ENCODE data around the gene NOLC1.

Gene NOLC1

DNA sequence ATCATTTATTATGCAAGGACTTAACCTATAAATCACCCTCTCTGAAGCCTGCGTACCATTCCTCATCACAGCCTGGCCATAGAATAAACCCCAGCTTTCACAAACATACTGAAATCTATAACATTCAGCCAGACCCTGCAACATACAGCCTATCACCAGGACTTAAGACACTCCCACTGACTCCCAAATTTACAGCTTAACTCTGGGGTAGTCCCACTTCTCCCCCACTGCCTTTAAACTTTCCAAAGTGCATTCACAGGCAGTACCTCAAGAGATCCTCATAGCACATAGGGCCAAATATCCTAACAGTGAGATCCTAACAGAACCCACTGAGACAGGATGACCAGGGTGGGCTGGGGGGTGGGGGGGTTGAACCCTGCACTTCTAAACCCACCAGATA, 35.5 kb upstream of the NOLC1 start:
- DNase-seq (ENCODE audit: extremely low spot score): no peak
- CTCF ChIA-PET: interaction anchor here (0.6 to 1.1 kb wide), 2 partner anchors 42 to 66 kb away, joined by 4 to 5 read pairs; no protein-coding TSS in a partner anchor
- TF ChIP-seq CTBP1 (IDR thresholded peaks at IDR 0.05; ENCODE audit: borderline replicate concordance) (no peak), PKNOX1 (IDR thresholded peaks at IDR 0.05) (peak; percentile 42; the same call in 1 of the 2 replicates)
- POLR2A ChIA-PET: no interaction called here

DNA sequence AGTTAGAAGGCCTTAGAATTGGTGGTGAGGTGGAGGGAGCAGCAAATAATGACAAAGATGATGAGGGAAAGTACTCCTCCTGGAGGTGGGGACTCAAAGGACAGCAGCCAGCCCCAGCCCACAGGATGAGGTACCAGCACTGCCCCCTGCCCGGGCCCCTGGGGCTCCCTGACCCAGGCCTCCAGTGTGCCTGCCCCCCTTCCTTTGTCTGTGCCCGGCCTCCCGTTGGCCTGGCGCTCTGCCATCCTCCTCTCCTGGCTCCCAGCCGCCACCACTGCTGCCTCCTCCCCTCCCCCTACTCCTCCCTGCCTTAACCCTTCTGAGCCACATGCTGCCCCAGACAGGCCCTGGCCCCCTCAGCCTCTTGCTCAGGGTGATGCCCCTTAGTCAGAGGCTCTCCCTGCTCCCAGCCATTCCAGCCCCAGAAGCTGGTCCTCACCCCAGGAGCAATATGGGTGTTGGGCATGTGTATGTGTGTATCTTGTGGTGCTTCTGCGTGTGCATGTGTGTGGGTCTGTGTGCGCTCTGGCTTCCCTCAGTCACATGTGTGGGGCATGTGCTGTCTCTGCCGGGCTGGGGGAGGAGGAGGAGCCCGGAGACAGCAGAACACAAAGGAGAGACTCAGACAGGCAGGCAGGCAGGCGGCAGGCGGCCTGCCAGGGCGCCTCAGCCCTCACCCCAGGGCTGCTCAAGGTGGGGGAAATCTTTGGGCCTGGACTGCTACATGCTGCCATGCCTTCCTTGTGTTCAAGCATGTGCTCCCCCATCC, 34.6 kb upstream of the NOLC1 start:
- DNase-seq (ENCODE audit: extremely low spot score): no peak
- ChIA-PET CTCF (interaction anchor here (0.6 kb wide), 1 partner anchor 67 kb away, joined by 5 read pairs; no protein-coding TSS in a partner anchor), POLR2A (interaction anchor here (1.0 kb wide), 1 partner anchor 61 kb away, joined by 3 read pairs; no protein-coding TSS in a partner anchor)
- TF ChIP-seq TARDBP (IDR thresholded peaks at IDR 0.05) (no peak), BHLHE40 (IDR thresholded peaks at IDR 0.05; ENCODE audit: borderline replicate concordance) (no peak), SUZ12 (IDR thresholded peaks at IDR 0.05) (no peak), FOXA1 (IDR thresholded peaks at IDR 0.05) (no peak), CTBP1 (IDR thresholded peaks at IDR 0.05; ENCODE audit: borderline replicate concordance) (no peak), ZNF384 (IDR thresholded peaks at IDR 0.05) (no peak), LEF1 (IDR thresholded peaks at IDR 0.05; ENCODE audit: borderline replicate concordance) (no peak), L3MBTL2 (conservative IDR thresholded peaks at IDR 0.05) (no peak; the same call in 1 of the 2 replicates), PKNOX1 (IDR thresholded peaks at IDR 0.05) (no peak), SP1 (IDR thresholded peaks at IDR 0.05) (no peak), FOXM1 (IDR thresholded peaks at IDR 0.05; ENCODE audit: borderline replicate concordance) (no peak), FOXK2 (IDR thresholded peaks at IDR 0.05) (no peak), ARNT (IDR thresholded peaks at IDR 0.05) (no peak), NFRKB (IDR thresholded peaks at IDR 0.05) (no peak), HDGF (IDR thresholded peaks at IDR 0.05; ENCODE audit: borderline replicate concordance) (no peak), ELF4 (IDR thresholded peaks at IDR 0.05) (no peak)

DNA sequence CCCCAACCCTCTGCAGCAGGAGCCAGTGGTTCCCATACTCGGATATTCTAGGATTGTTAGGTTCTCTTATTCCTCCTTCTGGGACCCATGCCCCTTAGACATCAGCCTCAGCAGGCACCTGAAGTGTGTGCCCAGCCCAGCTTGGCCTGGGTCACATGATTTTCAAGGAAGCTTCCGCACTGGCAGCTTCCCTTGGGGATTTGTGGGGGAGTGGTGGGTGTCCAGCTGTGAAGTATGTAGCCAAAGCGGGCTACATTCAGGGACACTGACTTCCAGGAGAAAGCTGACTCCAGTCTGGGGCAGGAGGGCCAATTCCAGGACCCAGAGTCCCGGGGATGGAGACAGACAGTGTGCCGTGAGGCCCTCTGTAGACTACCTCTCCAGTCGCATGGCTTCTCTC, 33.3 kb upstream of the NOLC1 start:
- ChIA-PET CTCF (no interaction called here), POLR2A (interaction anchor here (0.9 to 1.4 kb wide), 5 partner anchors 9 to 302 kb away, joined by 3 to 4 read pairs (median 3); partner anchors contain the start of gene FBXL15)
- no peak for DNase-seq (ENCODE audit: extremely low spot score)
- TF ChIP-seq BHLHE40 (IDR thresholded peaks at IDR 0.05; ENCODE audit: borderline replicate concordance) (no peak), FOXA1 (IDR thresholded peaks at IDR 0.05) (no peak), L3MBTL2 (conservative IDR thresholded peaks at IDR 0.05) (no peak), ZNF384 (IDR thresholded peaks at IDR 0.05) (no peak), SUZ12 (IDR thresholded peaks at IDR 0.05) (no peak), HDGF (IDR thresholded peaks at IDR 0.05; ENCODE audit: borderline replicate concordance) (no peak), LEF1 (IDR thresholded peaks at IDR 0.05; ENCODE audit: borderline replicate concordance) (no peak)

DNA sequence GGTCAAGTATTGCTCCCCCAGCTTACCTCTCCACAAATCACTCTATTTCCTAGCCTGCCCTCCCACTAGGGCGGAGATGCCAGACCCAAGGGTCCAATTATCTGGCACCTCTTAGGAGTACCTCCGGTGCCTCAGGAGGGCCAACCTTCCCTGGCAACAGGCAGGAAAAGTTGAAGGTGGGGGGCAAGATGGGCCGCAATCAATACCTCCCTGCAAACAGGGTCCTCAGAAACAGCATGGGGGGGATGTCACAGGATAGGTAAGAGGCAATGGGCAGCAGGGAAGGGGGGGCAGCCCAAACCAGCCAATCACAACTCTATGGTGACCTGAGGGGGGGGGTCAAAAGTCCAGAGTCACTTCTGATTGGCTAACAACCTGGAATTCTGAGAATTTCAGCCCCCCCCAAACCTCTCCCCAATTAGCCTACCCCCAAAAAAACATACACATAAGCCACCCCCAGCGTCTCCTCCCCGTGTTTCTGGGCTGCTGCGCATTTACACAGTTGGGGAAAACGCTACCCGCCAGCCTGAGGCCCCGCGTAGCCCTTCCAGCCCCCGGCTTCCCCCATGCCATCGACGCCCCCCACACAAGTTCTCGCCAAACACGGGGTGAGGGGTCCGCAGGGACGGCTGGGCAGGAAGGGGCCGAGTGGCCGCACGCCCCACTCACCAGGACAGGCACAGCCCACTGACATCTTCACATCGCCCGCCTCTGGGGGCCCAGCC, 32.6 kb upstream of the NOLC1 start:
- TF ChIP-seq L3MBTL2 (conservative IDR thresholded peaks at IDR 0.05) (peak; percentile 24; the same call in 1 of the 2 replicates), SUZ12 (IDR thresholded peaks at IDR 0.05) (no peak), BHLHE40 (IDR thresholded peaks at IDR 0.05; ENCODE audit: borderline replicate concordance) (no peak), SP1 (IDR thresholded peaks at IDR 0.05) (no peak)
- CTCF ChIA-PET: no interaction called here
- POLR2A ChIA-PET: interaction anchor here (0.9 to 1.4 kb wide), 3 partner anchors 8 to 301 kb away, joined by 3 to 4 read pairs (median 3); partner anchors contain the start of gene FBXL15
- peak; percentile 59 for DNase-seq (ENCODE audit: extremely low spot score)

DNA sequence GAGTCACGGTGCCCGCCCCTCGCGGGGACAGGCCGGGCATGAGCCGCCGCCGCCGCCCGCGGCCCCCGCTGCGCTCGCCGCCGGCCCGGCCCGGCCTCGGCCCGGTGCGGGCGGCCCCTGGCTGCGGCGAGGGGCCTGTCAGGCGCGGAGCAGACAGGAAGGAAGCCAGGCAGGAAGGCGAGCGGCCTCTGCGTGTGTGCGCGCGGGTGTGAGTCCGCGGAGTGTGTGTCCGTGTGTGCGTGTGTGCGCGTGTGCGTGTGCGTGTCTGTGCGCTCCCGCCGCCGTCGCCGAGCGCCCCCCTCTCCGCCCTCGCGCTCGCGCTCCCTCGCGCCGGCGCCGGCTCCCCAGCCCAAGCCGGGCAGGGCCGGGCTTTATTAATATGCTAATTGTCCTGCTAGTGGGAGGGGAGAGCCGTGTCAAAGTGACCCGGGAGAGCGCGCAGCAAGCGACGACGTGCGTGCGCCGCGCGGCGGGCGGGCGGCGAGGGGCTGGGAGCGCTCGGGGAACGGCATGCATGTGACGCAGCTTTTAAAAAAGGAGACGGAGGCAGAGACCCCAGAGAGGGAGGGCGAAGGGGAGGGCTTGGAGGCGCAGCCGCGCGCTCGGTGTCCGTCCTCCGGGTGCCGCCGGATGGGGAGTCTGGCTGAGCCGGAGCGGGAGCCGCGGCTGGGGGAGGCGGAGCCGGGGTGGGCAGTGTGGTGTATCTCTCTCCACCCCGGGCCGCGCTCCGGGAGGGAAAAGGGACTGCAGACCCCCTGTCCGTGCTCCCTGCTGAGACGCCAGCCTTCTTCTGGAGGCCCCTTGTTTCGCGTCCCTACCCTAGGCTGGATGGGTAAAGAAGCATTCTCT, 31.8 kb upstream of the NOLC1 start, which contains the start of gene LDB1:
Gene LDB1, minus strand, starts transcription at position 227 of the 849 bp plus-strand sequence. CDS start 258 bp downstream, outside the sequence.
- DNase-seq (ENCODE audit: extremely low spot score): peak; percentile 81
- POLR2A ChIA-PET: no interaction called here
- TF ChIP-seq ARNT (IDR thresholded peaks at IDR 0.05) (no peak), LEF1 (IDR thresholded peaks at IDR 0.05; ENCODE audit: borderline replicate concordance) (0 out of 2 replicates have a peak, but pooled peaks have one; percentile 9), FOXA1 (IDR thresholded peaks at IDR 0.05) (no peak), FOXM1 (IDR thresholded peaks at IDR 0.05; ENCODE audit: borderline replicate concordance) (no peak), L3MBTL2 (conservative IDR thresholded peaks at IDR 0.05) (peak; percentile 50), SP1 (IDR thresholded peaks at IDR 0.05) (no peak)
- CTCF ChIA-PET: interaction anchor here (1.2 kb wide), 1 partner anchor 12 kb away, joined by 4 read pairs; the partner anchor contains the start of gene PPRC1
